ENCODE measurements around the gene CHORDC1.

DNA sequence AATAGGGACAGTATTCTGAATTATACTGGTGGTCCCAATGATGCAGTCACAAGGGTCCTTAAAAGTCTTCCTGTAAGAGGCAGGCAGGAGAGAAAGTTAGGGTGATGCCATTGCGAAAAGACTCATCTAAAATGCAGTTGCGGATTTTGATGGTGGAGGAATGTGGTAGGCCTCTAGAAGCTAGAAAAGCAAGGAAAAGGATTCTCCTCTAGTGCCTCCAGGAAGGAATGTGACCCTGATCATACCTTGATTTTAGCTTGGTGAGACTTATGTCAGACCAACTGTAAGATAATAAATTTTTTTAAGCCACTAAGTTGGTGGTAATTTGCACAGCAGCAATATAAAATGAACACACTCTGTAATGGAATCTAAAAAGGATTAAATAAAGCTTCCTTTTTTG lies 33.8 kb downstream of the CHORDC1 start:
- TF ChIP-seq, protein P1, sequence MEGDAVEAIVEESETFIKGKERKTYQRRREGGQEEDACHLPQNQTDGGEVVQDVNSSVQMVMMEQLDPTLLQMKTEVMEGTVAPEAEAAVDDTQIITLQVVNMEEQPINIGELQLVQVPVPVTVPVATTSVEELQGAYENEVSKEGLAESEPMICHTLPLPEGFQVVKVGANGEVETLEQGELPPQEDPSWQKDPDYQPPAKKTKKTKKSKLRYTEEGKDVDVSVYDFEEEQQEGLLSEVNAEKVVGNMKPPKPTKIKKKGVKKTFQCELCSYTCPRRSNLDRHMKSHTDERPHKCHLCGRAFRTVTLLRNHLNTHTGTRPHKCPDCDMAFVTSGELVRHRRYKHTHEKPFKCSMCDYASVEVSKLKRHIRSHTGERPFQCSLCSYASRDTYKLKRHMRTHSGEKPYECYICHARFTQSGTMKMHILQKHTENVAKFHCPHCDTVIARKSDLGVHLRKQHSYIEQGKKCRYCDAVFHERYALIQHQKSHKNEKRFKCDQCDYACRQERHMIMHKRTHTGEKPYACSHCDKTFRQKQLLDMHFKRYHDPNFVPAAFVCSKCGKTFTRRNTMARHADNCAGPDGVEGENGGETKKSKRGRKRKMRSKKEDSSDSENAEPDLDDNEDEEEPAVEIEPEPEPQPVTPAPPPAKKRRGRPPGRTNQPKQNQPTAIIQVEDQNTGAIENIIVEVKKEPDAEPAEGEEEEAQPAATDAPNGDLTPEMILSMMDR (conservative IDR thresholded peaks at IDR 0.05): no peak
- no peak for TF ChIP-seq EZH2 (IDR thresholded peaks at IDR 0.05; ENCODE audit: low read depth)
